OCI-LY1 (cell line): ENCODE measurements around the gene SNPH.

Experiments used
- H2AFZ ChIP-seq: fragments of 200-600 bp; sonication (generic), shearing (Covaris generic); 2 replicates; pipeline ENCODE4 v1.6.0; 2014; ENCODE audit warnings: antibody characterized with exemption, mild to moderate bottlenecking, low read length
- H3F3A ChIP-seq: fragments of 200-600 bp; sonication (generic), shearing (Covaris generic); 2 replicates; pipeline ENCODE4 v1.6.0; 2014; ENCODE audit warnings: mild to moderate bottlenecking, antibody characterized with exemption, low read length, moderate library complexity; ENCODE audit not compliant: insufficient read depth
- H3K27ac ChIP-seq: fragments of 200-600 bp; sonication (generic); 2 replicates; pipeline ENCODE4 v1.5.1; 2014; ENCODE audit warnings: low read length, mixed run types, mild to moderate bottlenecking, low read depth; ENCODE audit not compliant: poor library complexity, severe bottlenecking
- H3K27me3 ChIP-seq: fragments of 200-600 bp; sonication (generic); 2 replicates; pipeline ENCODE4 v1.6.0; 2014; ENCODE audit warnings: antibody characterized with exemption, mild to moderate bottlenecking, low read length, moderate library complexity; ENCODE audit not compliant: insufficient read depth
- H3K36me3 ChIP-seq: fragments of 200-600 bp; sonication (generic); 2 replicates; pipeline ENCODE4 v1.6.1; 2014; ENCODE audit warnings: mild to moderate bottlenecking, antibody characterized with exemption, low read length, moderate library complexity, mixed read lengths; ENCODE audit not compliant: insufficient read depth
- H3K4me1 ChIP-seq: fragments of 200-600 bp; sonication (generic); 2 replicates; pipeline ENCODE4 v1.5.1; 2014; ENCODE audit warnings: mild to moderate bottlenecking, low read length, moderate library complexity; ENCODE audit not compliant: insufficient read depth, severe bottlenecking
- H3K4me2 ChIP-seq: fragments of 200-600 bp; sonication (generic), shearing (Covaris generic); 2 replicates; pipeline ENCODE4 v1.6.1; 2014; ENCODE audit warnings: low read length
- H3K4me3 ChIP-seq: fragments of 200-600 bp; sonication (generic); 2 replicates; pipeline ENCODE4 v1.5.1; 2014; ENCODE audit warnings: low read length, low read depth, mild to moderate bottlenecking, mixed read lengths; ENCODE audit not compliant: poor library complexity, severe bottlenecking
- H3K79me2 ChIP-seq: fragments of 200-600 bp; shearing (Covaris generic); 2 replicates; pipeline ENCODE4 v1.6.1; 2016; ENCODE audit warnings: mixed run types, low read length, mixed read lengths; ENCODE audit not compliant: insufficient read depth
- H3K9ac ChIP-seq: fragments of 200-600 bp; sonication (generic), shearing (Covaris generic); 2 replicates; pipeline ENCODE4 v1.6.1; 2014; ENCODE audit warnings: mild to moderate bottlenecking, low read length, mixed read lengths
- H3K9me2 ChIP-seq: fragments of 200-600 bp; sonication (generic), shearing (Covaris generic); 2 replicates; pipeline ENCODE4 v1.6.1; 2014; ENCODE audit warnings: low read depth, mild to moderate bottlenecking, low read length, mixed read lengths
- H3K9me3 ChIP-seq: fragments of 200-600 bp; shearing (Covaris generic); 2 replicates; pipeline ENCODE4 v1.6.1; 2014; ENCODE audit warnings: low read length, mixed read lengths
- H4K20me1 ChIP-seq: fragments of 200-600 bp; sonication (generic), shearing (Covaris generic); 2 replicates; pipeline ENCODE4 v1.6.0; 2016; ENCODE audit warnings: mild to moderate bottlenecking, low read length; ENCODE audit not compliant: insufficient read depth
- EZH2 ChIP-seq: fragments of 200-600 bp; sonication (generic), shearing (Covaris generic); IDR thresholded peaks from 2 replicates; pipeline ENCODE4 v1.8.0; 2017; ENCODE audit warnings: borderline replicate concordance, mixed run types, mild to moderate bottlenecking, antibody characterized with exemption, low read length, moderate library complexity, mixed read lengths
- TF ChIP-seq, protein P1 (sequence below): fragments of 200-600 bp; sonication (generic), shearing (Covaris generic); IDR thresholded peaks from 2 replicates; pipeline ENCODE4 v1.5.1; 2017; ENCODE audit warnings: mild to moderate bottlenecking, antibody characterized with exemption, low read length, moderate library complexity, mixed read lengths

The SNPH gene

DNA sequence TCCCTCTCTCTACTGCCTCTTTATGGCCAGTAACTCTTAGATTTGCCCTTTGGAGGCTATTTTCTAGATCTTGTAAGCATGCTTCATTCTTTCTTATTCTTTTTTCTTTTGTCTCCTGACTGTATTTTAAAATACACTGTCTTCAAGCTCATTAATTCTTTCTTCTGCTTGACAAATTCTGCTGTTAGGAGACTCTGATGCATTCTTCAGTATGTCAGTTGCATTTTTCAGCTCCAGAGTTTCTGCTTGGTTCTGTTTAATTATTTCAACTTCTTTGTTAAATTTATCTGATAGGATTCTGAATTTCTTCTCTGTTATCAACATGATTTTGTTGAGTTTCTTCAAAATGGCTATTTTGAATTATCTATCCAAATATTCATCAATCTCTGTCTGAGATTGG is 87.9 kb downstream of the SNPH start:
- no peak overlapping the region for H2AFZ ChIP-seq
- H3K9me2 ChIP-seq = no peaks in the 10 kb centered on the region
- no peak overlapping the region for H3K4me2 ChIP-seq
- peaks cover 65% of the 10 kb centered on the region for H3K36me3 ChIP-seq
- H3F3A ChIP-seq = no peaks in the 10 kb centered on the region
- TF ChIP-seq, protein P1, sequence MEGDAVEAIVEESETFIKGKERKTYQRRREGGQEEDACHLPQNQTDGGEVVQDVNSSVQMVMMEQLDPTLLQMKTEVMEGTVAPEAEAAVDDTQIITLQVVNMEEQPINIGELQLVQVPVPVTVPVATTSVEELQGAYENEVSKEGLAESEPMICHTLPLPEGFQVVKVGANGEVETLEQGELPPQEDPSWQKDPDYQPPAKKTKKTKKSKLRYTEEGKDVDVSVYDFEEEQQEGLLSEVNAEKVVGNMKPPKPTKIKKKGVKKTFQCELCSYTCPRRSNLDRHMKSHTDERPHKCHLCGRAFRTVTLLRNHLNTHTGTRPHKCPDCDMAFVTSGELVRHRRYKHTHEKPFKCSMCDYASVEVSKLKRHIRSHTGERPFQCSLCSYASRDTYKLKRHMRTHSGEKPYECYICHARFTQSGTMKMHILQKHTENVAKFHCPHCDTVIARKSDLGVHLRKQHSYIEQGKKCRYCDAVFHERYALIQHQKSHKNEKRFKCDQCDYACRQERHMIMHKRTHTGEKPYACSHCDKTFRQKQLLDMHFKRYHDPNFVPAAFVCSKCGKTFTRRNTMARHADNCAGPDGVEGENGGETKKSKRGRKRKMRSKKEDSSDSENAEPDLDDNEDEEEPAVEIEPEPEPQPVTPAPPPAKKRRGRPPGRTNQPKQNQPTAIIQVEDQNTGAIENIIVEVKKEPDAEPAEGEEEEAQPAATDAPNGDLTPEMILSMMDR = no peak
- no peak for TF ChIP-seq EZH2
- no peaks in the 10 kb centered on the region for H3K27me3 ChIP-seq
- H3K9me3 ChIP-seq = 0 out of 2 replicates have a peak, but pooled peaks cover 9% of the 10 kb centered on the region
- no peak overlapping the region for H3K4me3 ChIP-seq
- no peaks in the 10 kb centered on the region for H3K4me1 ChIP-seq
- H3K9ac ChIP-seq = no peak overlapping the region
- no peaks in the 10 kb centered on the region for H4K20me1 ChIP-seq
- H3K79me2 ChIP-seq = peaks cover 17% of the 10 kb centered on the region; the same call in 1 of the 2 replicates
- H3K27ac ChIP-seq = no peak overlapping the region

DNA sequence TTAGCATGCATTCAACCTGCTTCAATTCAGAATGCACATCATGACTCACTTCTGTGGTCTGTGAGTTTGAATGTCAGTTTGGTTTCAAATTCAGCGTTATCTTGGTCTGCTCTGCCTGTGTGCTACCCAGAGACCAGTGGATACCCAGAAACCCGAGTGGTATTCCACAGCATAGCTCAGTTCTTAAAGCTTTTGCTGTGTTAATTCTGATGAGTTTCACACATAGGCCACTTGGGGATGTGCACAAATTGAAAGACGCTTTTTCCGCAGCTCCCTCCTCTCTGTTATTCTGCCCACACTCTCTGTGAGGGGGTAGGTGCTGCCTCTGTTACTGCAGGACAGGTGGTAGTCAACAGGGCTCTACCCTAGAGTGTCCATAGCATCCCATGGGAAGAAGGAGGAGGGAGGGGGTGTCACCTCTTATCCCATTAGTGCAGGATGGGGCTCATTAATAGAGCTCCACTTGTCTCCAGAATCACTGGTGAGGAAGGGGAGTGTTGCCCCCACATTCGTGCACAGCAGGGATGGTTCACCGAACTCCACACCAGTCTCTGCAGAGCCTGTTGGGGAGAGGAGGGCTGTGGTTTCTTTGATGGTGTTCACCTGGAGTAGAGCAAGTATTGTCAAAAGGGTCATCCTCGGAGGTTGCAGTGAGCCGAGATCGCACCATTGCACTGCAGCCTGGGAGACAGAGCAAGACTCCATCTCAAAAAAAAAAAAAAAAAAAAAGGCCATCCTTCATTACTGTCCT is 92.0 kb downstream of the SNPH start:
- Histone ChIP-seq H3K9me3 (0 out of 2 replicates have a peak, but pooled peaks cover 7% of the 10 kb centered on the region), H3K4me3 (no peak overlapping the region), H3K9ac (no peak overlapping the region), H3K9me2 (no peaks in the 10 kb centered on the region), H4K20me1 (no peaks in the 10 kb centered on the region), H3K79me2 (peaks cover 11% of the 10 kb centered on the region; the same call in 1 of the 2 replicates), H2AFZ (no peak overlapping the region), H3K4me2 (no peak overlapping the region), H3K27ac (no peak overlapping the region), H3K36me3 (peaks cover 82% of the 10 kb centered on the region), H3F3A (no peaks in the 10 kb centered on the region), H3K27me3 (no peaks in the 10 kb centered on the region), H3K4me1 (no peaks in the 10 kb centered on the region)
- no peak for TF ChIP-seq EZH2
- TF ChIP-seq, protein P1 = no peak
